Uterus (tissue), 4 donors: ENCODE results near the gene SP3. TPM values are rescaled to one million over a fixed set of nuclear protein-coding genes. Genes with fewer than 3 reads are reported as not detected.

Source experiments
- DNase-seq, 2 donors: peaks; one replicate each; pipeline ENCODE4 v3.0.0-alpha.2; 2019 to 2020
- H3K27ac ChIP-seq, 2 donors: fragments of 200-600 bp; sonication (generic); 1 replicate in 1 of 2; 2 replicates in 1 of 2; pipeline ENCODE4 v1.5.1; 2016 to 2018
- H3K27me3 ChIP-seq, 2 donors: fragments of 200-600 bp; sonication (generic); one replicate each; pipeline ENCODE4 v1.5.1; 2018 to 2019; ENCODE audit warnings: control low read depth in 1 of 2
- H3K36me3 ChIP-seq, 2 donors: fragments of 200-600 bp; sonication (generic); one replicate each; pipeline ENCODE4 v1.5.1; 2019; ENCODE audit warnings: control low read depth in 1 of 2
- H3K4me1 ChIP-seq, 2 donors: fragments of 200-600 bp; sonication (generic); one replicate each; pipeline ENCODE4 v1.5.1; 2018 to 2019; ENCODE audit warnings: control low read depth in 1 of 2
- H3K4me3 ChIP-seq, 2 donors: fragments of 200-600 bp; sonication (generic); 1 replicate in 1 of 2; 2 replicates in 1 of 2; pipeline ENCODE4 v1.5.1; 2018 to 2019; ENCODE audit warnings: mild to moderate bottlenecking in 1 of 2
- H3K9me3 ChIP-seq, 2 donors: fragments of 200-600 bp; sonication (generic); one replicate each; pipeline ENCODE4 v1.5.1; 2019; ENCODE audit warnings: control low read depth in 1 of 2
- CTCF ChIP-seq, 4 experiments: fragments of 200-600 bp in 2 of 4; fragments of 450-650 bp in 2 of 4; sonication (generic) in 2 of 4; IDR thresholded peaks; one replicate each; pipeline ENCODE4 v1.5.1; 2016 to 2019; ENCODE audit warnings: antibody characterized with exemption in 4 of 4, mild to moderate bottlenecking in 2 of 4, moderate library complexity in 1 of 4
- POLR2A ChIP-seq, 2 donors: fragments of 450-650 bp; IDR thresholded peaks; one replicate each; pipeline ENCODE4 v1.6.1; 2016; ENCODE audit warnings: antibody characterized with exemption in 2 of 2, mild to moderate bottlenecking in 1 of 2, moderate library complexity in 1 of 2
- intact Hi-C: fragments of 100-400 bp; cut with DNase I; formaldehyde crosslinking; loops from one replicate; pipeline ENCODE4 v1.15.1; 2023; ENCODE audit warnings: low total_unique reads
- total RNA-seq, 4 donors: library from RNA; depleted of rRNA in 3 of 4; stranded (reverse); fragments of >200 nt in 3 of 4; gene quantifications; one replicate each; pipeline versions ENCODE4 v1.1.0 to v1.2.4, GENCODE V29; 2014 to 2023
- donor health status: DM: yes; HTN: yes; CAD: no.

Gene SP3
- total RNA-seq, 4 donors from 2014 or later: 100 to 359 (median 220) TPM

- peaks cover 0 to 1% of the 10 kb centered on the region in 2 donors for H3K36me3 ChIP-seq
- intact Hi-C loops: loop anchor here (10.0 kb wide), 1 partner anchor 58 kb away; no protein-coding TSS in a partner anchor
- H3K4me1 ChIP-seq: peaks cover 0 to 7% of the 10 kb centered on the region in 2 donors
- TF ChIP-seq CTCF (IDR thresholded peaks at IDR 0.05) (no peak), POLR2A (IDR thresholded peaks at IDR 0.05) (no peak)
- peak overlapping the region; percentile 88 to 100 for H3K4me3 ChIP-seq
- H3K27me3 ChIP-seq: no peaks in the 10 kb centered on the region
- DNase-seq: no peak
- peak overlapping the region; percentile 100 for H3K27ac ChIP-seq
- H3K9me3 ChIP-seq: peaks cover 0 to 3% of the 10 kb centered on the region in 2 donors
These were observed 1.3 kb upstream of the SP3 start for GRCh38 chr2:173966274-173967098.

DNA sequence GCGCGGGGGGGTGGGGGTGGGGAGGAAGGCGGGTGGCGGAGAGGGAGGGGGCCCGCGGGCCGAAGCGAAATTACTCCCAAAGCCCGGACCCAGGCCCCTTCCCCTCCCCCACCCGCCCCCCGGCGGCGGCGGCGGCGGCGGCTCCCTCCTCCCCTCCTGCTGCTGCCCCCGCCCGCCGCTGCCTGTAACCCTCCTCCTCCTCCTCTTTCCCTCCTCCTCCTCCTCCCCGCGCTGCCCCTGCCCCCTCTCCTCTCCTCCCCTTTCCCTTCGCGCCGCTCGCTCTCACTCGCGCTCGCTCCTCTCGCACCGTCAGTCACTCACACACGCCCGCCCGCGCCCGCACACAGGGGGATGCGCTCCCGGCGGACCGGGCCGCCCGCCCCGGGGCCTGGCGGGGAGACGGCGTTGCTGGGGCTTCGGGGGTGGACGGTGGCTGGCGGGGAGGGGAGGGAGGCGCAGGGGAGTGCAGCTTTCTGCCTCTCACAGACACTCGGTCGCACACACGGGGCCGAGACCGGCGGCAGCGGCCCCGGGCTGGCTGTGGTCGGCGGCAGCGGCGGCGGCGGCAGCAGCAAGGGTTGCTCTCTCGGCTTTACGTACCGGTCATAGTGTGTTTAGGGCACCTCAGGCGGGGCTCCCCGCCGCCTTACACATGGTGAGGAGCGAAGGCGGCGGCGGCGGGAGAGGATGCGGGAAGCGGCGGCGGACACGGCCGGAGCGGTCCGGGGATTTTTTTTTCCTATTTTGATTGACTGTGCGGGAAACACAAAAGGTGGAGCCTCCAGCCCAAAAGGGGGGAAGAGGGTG is 405 bp downstream of the SP3 start:
- H3K9me3 ChIP-seq: peaks cover 0 to 5% of the 10 kb centered on the region in 2 donors
- TF ChIP-seq CTCF (IDR thresholded peaks at IDR 0.05) (no peak), POLR2A (IDR thresholded peaks at IDR 0.05) (peak in 1 of 2 donors; percentile 29)
- H3K4me1 ChIP-seq: peaks cover 0 to 7% of the 10 kb centered on the region in 2 donors
- intact Hi-C loops: loop anchor here (10.0 kb wide), 1 partner anchor 60 kb away; no protein-coding TSS in a partner anchor
- DNase-seq: peak; percentile 84 to 92
- peak overlapping the region; percentile 100 for H3K27ac ChIP-seq
- peak overlapping the region; percentile 88 to 100 for H3K4me3 ChIP-seq
- no peaks in the 10 kb centered on the region for H3K27me3 ChIP-seq
- H3K36me3 ChIP-seq: peaks cover 0 to 3% of the 10 kb centered on the region in 2 donors

GRCh38 chr2:173963817-173964564 is 1.2 kb downstream of the SP3 start:
- intact Hi-C loops: loop anchor here (10.0 kb wide), 1 partner anchor 61 kb away; no protein-coding TSS in a partner anchor
- TF ChIP-seq POLR2A (IDR thresholded peaks at IDR 0.05) (peak in 1 of 2 donors; percentile 77), CTCF (IDR thresholded peaks at IDR 0.05) (no peak)
- H3K4me3 ChIP-seq: peak overlapping the region; percentile 88 to 100
- H3K9me3 ChIP-seq: peaks cover 0 to 5% of the 10 kb centered on the region in 2 donors
- DNase-seq: peak; percentile 87 to 91
- peaks cover 0 to 3% of the 10 kb centered on the region in 2 donors for H3K36me3 ChIP-seq
- no peaks in the 10 kb centered on the region for H3K27me3 ChIP-seq
- peaks cover 0 to 7% of the 10 kb centered on the region in 2 donors for H3K4me1 ChIP-seq
- H3K27ac ChIP-seq: peak overlapping the region; percentile 100

GRCh38 chr2:173963323-173963816 is 1.8 kb downstream of the SP3 start:
- Histone ChIP-seq H3K9me3 (peaks cover 0 to 5% of the 10 kb centered on the region in 2 donors), H3K27me3 (no peaks in the 10 kb centered on the region), H3K27ac (peak overlapping the region; percentile 100), H3K4me1 (peaks cover 0 to 7% of the 10 kb centered on the region in 2 donors), H3K4me3 (peak overlapping the region; percentile 88 to 100), H3K36me3 (peaks cover 0 to 3% of the 10 kb centered on the region in 2 donors)
- peak in 1 of 2 donors; percentile 46 for DNase-seq
- intact Hi-C loops: loop anchor here (10.0 kb wide), 1 partner anchor 61 kb away; no protein-coding TSS in a partner anchor
- no peak for TF ChIP-seq POLR2A (IDR thresholded peaks at IDR 0.05)
- peak; percentile 13 to 43 (median 24) for TF ChIP-seq CTCF (IDR thresholded peaks at IDR 0.05)
